IMR-90 (cell line): ENCODE data around the gene PAIP1. TPM values are rescaled to one million over a fixed set of nuclear protein-coding genes. Genes with fewer than 3 reads are reported as not detected.
"Not testable (repeated sequence)": the region's sequence is repeated elsewhere in the genome, so short reads cannot be mapped to it uniquely, and the experiment has no call there.

Experiments used
- ATAC-seq: fragments of 200-7000 bp; cut with Tn5 transposase; 2 replicates; pipeline ENCODE4 v1.9.1; 2020; ENCODE audit warnings: low read depth, mild to moderate bottlenecking, moderate library complexity
- BruUV-seq: library from RNA; stranded (reverse); fragments of 400-500 nt; replicated peaks from 2 replicates; lab custom pipeline; 2021; lab: Mats Ljungman, UMichigan
- CTCF ChIA-PET: fragments of 300-600 bp; formaldehyde crosslinking; extraction: SDS; loops from one replicate; lab custom pipeline; 2021; ENCODE audit warnings: antibody characterized with exemption; lab: Yijun Ruan, JAX
- POLR2A ChIA-PET: fragments of 300-600 bp; sonication (Branson Sonifier 250); formaldehyde crosslinking; loops from one replicate; lab custom pipeline; 2022; ENCODE audit warnings: antibody characterized with exemption; ENCODE audit not compliant: unreplicated experiment; lab: Charles Lee
- DNase-seq: peaks from one replicate; pipeline ENCODE4 v3.0.0; 2013
- H2AFZ ChIP-seq: replicated peaks from 2 replicates; pipeline ENCODE3; 2013; ENCODE audit warnings: low read length, mild to moderate bottlenecking; ENCODE audit not compliant: poor library complexity
- H2AK5ac ChIP-seq: 2 replicates; pipeline ENCODE4 v1.6.1; 2013; ENCODE audit warnings: low read depth, low read length, inconsistent platforms
- H2AK9ac ChIP-seq: replicated peaks from 2 replicates; pipeline ENCODE3; 2013; ENCODE audit warnings: mild to moderate bottlenecking, low read depth, low read length, moderate library complexity; ENCODE audit not compliant: poor library complexity
- H2BK120ac ChIP-seq: 2 replicates; pipeline ENCODE4 v1.6.1; 2013; ENCODE audit warnings: low read depth, low read length, inconsistent platforms
- H2BK15ac ChIP-seq: 3 replicates; pipeline ENCODE4 v1.6.1; 2013; ENCODE audit warnings: low read depth, low read length, inconsistent platforms
- H2BK20ac ChIP-seq: 2 replicates; pipeline ENCODE4 v1.6.1; 2013; ENCODE audit warnings: low read depth, mild to moderate bottlenecking, inconsistent platforms, low read length, moderate library complexity
- H2BK5ac ChIP-seq: 2 replicates; pipeline ENCODE4 v1.6.1; 2013; ENCODE audit warnings: mild to moderate bottlenecking, low read depth, low read length, inconsistent platforms; ENCODE audit not compliant: poor library complexity, severe bottlenecking
- H3K14ac ChIP-seq: replicated peaks from 2 replicates; pipeline ENCODE4 v1.6.1; 2013; ENCODE audit warnings: low read depth, low read length, inconsistent platforms
- H3K18ac ChIP-seq: 2 replicates; pipeline ENCODE4 v1.6.1; 2013; ENCODE audit warnings: low read depth, low read length, control low read depth
- H3K23ac ChIP-seq: 2 replicates; pipeline ENCODE4 v1.6.1; 2013; ENCODE audit warnings: low read depth, low read length, inconsistent platforms
- H3K27ac ChIP-seq: 2 replicates; pipeline ENCODE4 v1.5.1; 2013; ENCODE audit warnings: mild to moderate bottlenecking, control low read depth, low read length; ENCODE audit not compliant: insufficient read depth
- H3K27me3 ChIP-seq: 2 replicates; pipeline ENCODE4 v1.6.1; 2013; ENCODE audit warnings: low read length; ENCODE audit not compliant: control insufficient read depth, insufficient read depth
- H3K36me3 ChIP-seq: 2 replicates; pipeline ENCODE4 v1.6.1; 2013; ENCODE audit warnings: low read length, mixed read lengths; ENCODE audit not compliant: control insufficient read depth, insufficient read depth
- H3K4ac ChIP-seq: 2 replicates; pipeline ENCODE4 v1.6.1; 2013; ENCODE audit warnings: low read depth, low read length, inconsistent platforms
- H3K4me1 ChIP-seq: 2 replicates; pipeline ENCODE4 v1.6.1; 2013; ENCODE audit warnings: low read length, mixed read lengths; ENCODE audit not compliant: control insufficient read depth, insufficient read depth
- H3K4me2 ChIP-seq: 2 replicates; pipeline ENCODE4 v1.6.1; 2013; ENCODE audit warnings: low read depth, mild to moderate bottlenecking, control low read depth, low read length, moderate library complexity
- H3K4me3 ChIP-seq: 2 replicates; pipeline ENCODE4 v1.5.1; 2013; ENCODE audit warnings: low read depth, mild to moderate bottlenecking, control low read depth, low read length, moderate library complexity; ENCODE audit not compliant: insufficient read depth
- H3K56ac ChIP-seq: 2 replicates; pipeline ENCODE4 v1.6.1; 2013; ENCODE audit warnings: low read length, inconsistent platforms; ENCODE audit not compliant: insufficient read depth; ENCODE audit errors: extremely low read depth
- H3K79me1 ChIP-seq, 2 experiments: 2 replicates each; pipeline ENCODE4 v1.6.1; 2013; ENCODE audit warnings: low read length in 2 of 2, inconsistent platforms in 1 of 2, low read depth in 1 of 2
- H3K9ac ChIP-seq: 2 replicates; pipeline ENCODE4 v1.6.1; 2013; ENCODE audit warnings: low read depth, low read length, control low read depth
- H3K9me1 ChIP-seq: 2 replicates; pipeline ENCODE4 v1.6.1; 2013; ENCODE audit warnings: low read length, inconsistent platforms; ENCODE audit not compliant: insufficient read depth
- H3K9me3 ChIP-seq: 2 replicates; pipeline ENCODE4 v1.6.1; 2013; ENCODE audit warnings: low read length; ENCODE audit not compliant: control insufficient read depth, insufficient read depth
- H4K20me1 ChIP-seq: 2 replicates; pipeline ENCODE4 v1.6.1; 2013; ENCODE audit warnings: low read length, inconsistent platforms; ENCODE audit not compliant: insufficient read depth
- H4K5ac ChIP-seq: 2 replicates; pipeline ENCODE4 v1.6.1; 2013; ENCODE audit warnings: mild to moderate bottlenecking, low read depth, low read length, control low read depth
- H4K8ac ChIP-seq, 2 experiments: 2 replicates each; pipeline ENCODE4 v1.6.1; 2013; ENCODE audit warnings: low read depth in 2 of 2, low read length in 2 of 2, control low read depth in 1 of 2, inconsistent platforms in 1 of 2
- H4K91ac ChIP-seq: 2 replicates; pipeline ENCODE4 v1.6.1; 2013; ENCODE audit warnings: low read depth, low read length, inconsistent platforms; ENCODE audit not compliant: insufficient read depth
- WGBS, 2 experiments: methylation state at CpG; one replicate each; pipeline versions ENCODE4 v1.1.5 to v1.1.7; 2013; ENCODE audit warnings: missing lambda C conversion rate in 2 of 2; ENCODE audit not compliant: insufficient read length in 1 of 2; ENCODE audit errors: extremely low coverage in 2 of 2; 5-methylcytosine and 5-hydroxymethylcytosine counted together
- dilution Hi-C: fragments of 300-500 bp; cut with HindIII; formaldehyde crosslinking; loops from one replicate; pipeline ENCODE4 v1.14.3; 2018; ENCODE audit warnings: low sequenced_read_pairs; ENCODE audit not compliant: unreplicated experiment
- in situ Hi-C: fragments of 300-500 bp; cut with MboI; formaldehyde crosslinking; loops from 3 replicates; pipeline ENCODE4 v1.14.3; 2019; ENCODE audit warnings: low sequenced_read_pairs, inconsistent platforms, mixed read lengths
- intact Hi-C: fragments of 100-400 bp; cut with micrococcal nuclease; formaldehyde crosslinking; loops from 2 replicates; pipeline ENCODE4 v1.10.0; 2022
- polyA plus RNA-seq, 3 experiments: library from polyadenylated mRNA; depleted of rRNA; stranded (reverse); fragments of >200 nt; gene quantifications; 2 replicates each; pipeline ENCODE4 v1.2.3, GENCODE V29; 2012; ENCODE audit warnings: low replicate concordance in 1 of 3
- total RNA-seq: library from RNA; depleted of rRNA; stranded (reverse); fragments of >200 nt; gene quantifications from 2 replicates; pipeline ENCODE4 v1.2.3, GENCODE V29; 2012

The PAIP1 gene
- total and polyA plus RNA-seq, 2 of the 4 experiments (the other 2 are of a cell fraction): 59.1 to 123 TPM

DNA sequence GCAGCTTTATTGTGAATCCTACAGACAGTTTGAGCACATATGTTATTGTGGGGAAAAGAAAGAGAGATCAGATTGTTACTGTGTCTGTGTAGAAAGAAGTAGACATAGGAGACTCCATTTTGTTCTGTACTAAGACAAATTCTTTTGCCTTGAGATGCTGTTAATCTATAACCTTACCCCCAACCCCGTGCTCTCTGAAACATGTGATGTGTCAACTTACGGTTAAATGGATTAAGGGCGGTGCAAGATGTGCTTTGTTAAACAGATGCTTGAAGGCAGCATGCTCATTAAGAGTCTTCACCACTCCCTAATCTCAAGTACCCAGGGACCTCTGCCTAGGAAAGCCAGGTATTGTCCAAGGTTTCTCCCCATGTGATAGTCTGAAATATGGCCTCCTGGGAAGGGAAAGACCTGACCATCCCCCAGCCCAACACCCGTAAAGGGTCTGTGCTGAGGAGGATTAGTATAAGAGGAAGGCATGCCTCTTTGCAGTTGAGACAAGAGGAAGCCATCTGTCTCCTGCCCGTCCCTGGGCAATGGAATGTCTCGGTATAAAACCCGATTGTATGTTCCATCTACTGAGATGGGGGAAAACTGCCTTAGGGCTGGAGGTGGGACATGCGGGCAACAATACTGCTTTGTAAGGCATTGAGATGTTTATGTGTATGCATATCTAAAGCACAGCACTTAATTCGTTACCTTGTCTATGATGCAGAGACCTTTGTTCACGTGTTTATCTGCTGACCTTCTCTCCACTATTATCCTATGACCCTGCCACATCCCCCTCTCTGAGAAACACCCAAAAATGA is 23.7 kb upstream of the PAIP1 start:
- H3K9me1 ChIP-seq, H3K4me2 ChIP-seq, in situ Hi-C loops, H2BK120ac ChIP-seq, H3K4me3 ChIP-seq, H3K14ac ChIP-seq, H3K79me1 ChIP-seq, CTCF ChIA-PET, H3K4me1 ChIP-seq, H2AK5ac ChIP-seq, H3K23ac ChIP-seq, BruUV-seq, H3K27ac ChIP-seq, H3K4ac ChIP-seq, POLR2A ChIA-PET, H2BK15ac ChIP-seq, DNase-seq, H3K27me3 ChIP-seq, H4K20me1 ChIP-seq, H2AK9ac ChIP-seq, intact Hi-C loops, H2BK20ac ChIP-seq, H3K9ac ChIP-seq, H2BK5ac ChIP-seq, H3K56ac ChIP-seq, H4K91ac ChIP-seq, H3K18ac ChIP-seq, dilution Hi-C loops, ATAC-seq, H3K9me3 ChIP-seq, H2AFZ ChIP-seq, H4K8ac ChIP-seq, H4K5ac ChIP-seq, H3K36me3 ChIP-seq: not testable (repeated sequence)
- WGBS, 2 experiments: 76% methylated on average over 3 of the region's 10 CpGs; no CpG with 5 or more reads in 1 of the 2 experiments
